IPS DF 6.9 (cell line): ENCODE data around the gene CACNA1I.

Experiments
- DNase-seq: peaks from one replicate; pipeline ENCODE4 v3.0.0-alpha.2; 2013; ENCODE audit warnings: low read depth, low spot score
- H3K27ac ChIP-seq: one replicate; pipeline ENCODE4 v1.5.1; 2013; ENCODE audit warnings: low read length, control low read depth
- H3K27me3 ChIP-seq: 2 replicates; pipeline ENCODE4 v1.6.1; 2013; ENCODE audit warnings: mild to moderate bottlenecking, low read length; ENCODE audit not compliant: control insufficient read depth, insufficient read depth
- H3K36me3 ChIP-seq: 2 replicates; pipeline ENCODE4 v1.6.1; 2013; ENCODE audit warnings: low read length; ENCODE audit not compliant: control insufficient read depth, insufficient read depth
- H3K4me1 ChIP-seq: 2 replicates; pipeline ENCODE4 v1.6.1; 2013; ENCODE audit warnings: low read length; ENCODE audit not compliant: control insufficient read depth, insufficient read depth
- H3K4me3 ChIP-seq: 2 replicates; pipeline ENCODE4 v1.5.1; 2013; ENCODE audit warnings: mild to moderate bottlenecking, low read length
- H3K9me3 ChIP-seq: 2 replicates; pipeline ENCODE4 v1.6.1; 2013; ENCODE audit warnings: low read length, inconsistent platforms; ENCODE audit not compliant: control insufficient read depth, insufficient read depth
- WGBS: extraction: QIAGEN DNeasy Blood & Tissue Kit; methylation state at CpG from one replicate; pipeline ENCODE4 v1.1.7; 2013; ENCODE audit warnings: mixed read lengths, missing lambda C conversion rate; ENCODE audit not compliant: insufficient read length, insufficient coverage; 5-methylcytosine and 5-hydroxymethylcytosine counted together

The CACNA1I gene

GRCh38 chr22:39671936-39672335 lies 101.4 kb downstream of the CACNA1I start:
- Histone ChIP-seq H3K4me1 (no peaks in the 10 kb centered on the region; the same call in 1 of the 2 replicates), H3K27me3 (no peaks in the 10 kb centered on the region), H3K36me3 (peaks cover 2% of the 10 kb centered on the region; the same call in 1 of the 2 replicates), H3K4me3 (no peak overlapping the region), H3K27ac (no peak overlapping the region), H3K9me3 (no peaks in the 10 kb centered on the region; the same call in 1 of the 2 replicates)
- DNase-seq = no peak
- no CpG with 5 or more reads among the region's 3 CpGs for WGBS

GRCh38 chr22:39674536-39674935 lies 104.0 kb downstream of the CACNA1I start:
- Histone ChIP-seq H3K27ac (no peak overlapping the region), H3K4me3 (no peak overlapping the region), H3K27me3 (no peaks in the 10 kb centered on the region), H3K36me3 (peaks cover 2% of the 10 kb centered on the region; the same call in 1 of the 2 replicates), H3K9me3 (no peaks in the 10 kb centered on the region; the same call in 1 of the 2 replicates), H3K4me1 (no peaks in the 10 kb centered on the region)
- no CpG with 5 or more reads among the region's 7 CpGs for WGBS
- no peak for DNase-seq

DNA sequence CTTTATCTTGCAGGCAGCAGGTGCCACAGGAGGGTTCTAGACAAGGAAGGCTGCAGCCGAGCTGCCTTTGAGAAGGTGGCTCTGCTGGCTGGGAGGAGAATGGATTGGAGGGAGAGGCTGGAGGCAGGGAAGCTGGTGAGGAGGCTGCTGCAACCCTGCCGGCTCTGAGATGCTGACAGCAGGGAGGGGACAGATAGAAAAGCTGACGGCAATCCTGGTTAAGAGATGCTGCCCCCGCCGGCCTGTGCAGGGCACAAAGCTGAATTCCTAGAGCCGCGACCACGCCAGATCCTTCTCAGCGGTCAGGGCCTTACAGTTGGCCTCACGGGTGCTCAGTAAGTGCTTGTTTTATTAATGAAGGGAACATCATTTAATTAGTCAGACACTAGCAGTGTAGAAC lies 105.4 kb downstream of the CACNA1I start:
- no peaks in the 10 kb centered on the region for H3K27me3 ChIP-seq
- H3K36me3 ChIP-seq = peaks cover 2% of the 10 kb centered on the region; the same call in 1 of the 2 replicates

GRCh38 chr22:39677967-39678366 lies 107.4 kb downstream of the CACNA1I start:
- no peak overlapping the region for H3K4me3 ChIP-seq
- H3K4me1 ChIP-seq = no peaks in the 10 kb centered on the region; the same call in 1 of the 2 replicates
- H3K36me3 ChIP-seq = no peaks in the 10 kb centered on the region; the same call in 1 of the 2 replicates
- H3K9me3 ChIP-seq = no peaks in the 10 kb centered on the region
- no peak for DNase-seq
- H3K27ac ChIP-seq = no peak overlapping the region
- WGBS = no CpG with 5 or more reads among the region's 12 CpGs
- H3K27me3 ChIP-seq = no peaks in the 10 kb centered on the region

More for the DNA sequence above, 105.4 kb downstream of the CACNA1I start:
- Histone ChIP-seq H3K27ac (no peak overlapping the region), H3K9me3 (no peaks in the 10 kb centered on the region; the same call in 1 of the 2 replicates), H3K4me3 (no peak overlapping the region), H3K4me1 (no peaks in the 10 kb centered on the region; the same call in 1 of the 2 replicates)
- no CpG with 5 or more reads among the region's 10 CpGs for WGBS
- no peak for DNase-seq

DNA sequence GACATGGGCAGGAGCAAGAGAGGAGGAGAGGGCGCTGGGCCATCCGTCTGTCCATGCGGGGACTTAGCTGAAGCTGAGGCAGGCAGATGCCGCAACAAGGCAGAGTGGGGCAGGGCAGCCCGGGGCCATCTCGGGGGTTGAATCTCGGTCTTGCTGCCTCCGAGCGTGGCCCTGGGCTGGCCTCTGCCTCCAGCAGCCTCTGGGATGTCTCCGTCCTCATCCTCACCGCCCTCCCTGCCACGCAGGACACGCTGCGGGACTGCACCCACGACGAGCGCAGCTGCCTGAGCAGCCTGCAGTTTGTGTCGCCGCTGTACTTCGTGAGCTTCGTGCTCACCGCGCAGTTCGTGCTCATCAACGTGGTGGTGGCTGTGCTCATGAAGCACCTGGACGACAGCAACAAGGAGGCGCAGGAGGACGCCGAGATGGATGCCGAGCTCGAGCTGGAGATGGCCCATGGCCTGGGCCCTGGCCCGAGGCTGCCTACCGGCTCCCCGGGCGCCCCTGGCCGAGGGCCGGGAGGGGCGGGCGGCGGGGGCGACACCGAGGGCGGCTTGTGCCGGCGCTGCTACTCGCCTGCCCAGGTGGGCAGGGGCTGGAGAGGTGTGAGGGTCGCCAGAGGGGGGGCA lies 108.4 kb downstream of the CACNA1I start:
- H3K27me3 ChIP-seq = no peaks in the 10 kb centered on the region
- no CpG with 5 or more reads among the region's 47 CpGs for WGBS
- no peak overlapping the region for H3K4me3 ChIP-seq
- no peak for DNase-seq
- no peaks in the 10 kb centered on the region for H3K36me3 ChIP-seq
- no peaks in the 10 kb centered on the region; the same call in 1 of the 2 replicates for H3K4me1 ChIP-seq
- H3K27ac ChIP-seq = no peak overlapping the region
- no peaks in the 10 kb centered on the region for H3K9me3 ChIP-seq

DNA sequence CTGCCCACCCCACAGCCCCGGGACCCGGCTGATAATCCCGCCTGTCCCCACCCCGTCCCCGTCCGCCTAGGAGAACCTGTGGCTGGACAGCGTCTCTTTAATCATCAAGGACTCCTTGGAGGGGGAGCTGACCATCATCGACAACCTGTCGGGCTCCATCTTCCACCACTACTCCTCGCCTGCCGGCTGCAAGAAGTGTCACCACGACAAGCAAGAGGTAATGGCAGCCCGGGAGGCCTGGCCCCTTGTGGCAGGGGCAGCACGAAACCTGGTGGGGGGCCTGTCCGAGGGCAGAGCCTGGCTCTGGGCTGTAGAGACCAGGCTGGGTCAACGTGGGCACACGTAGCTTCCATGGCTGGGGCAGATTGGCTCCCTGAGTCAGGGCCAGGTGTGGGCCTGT lies 109.1 kb downstream of the CACNA1I start:
- H3K36me3 ChIP-seq = no peaks in the 10 kb centered on the region
- no CpG with 5 or more reads among the region's 17 CpGs for WGBS
- no peaks in the 10 kb centered on the region; the same call in 1 of the 2 replicates for H3K4me1 ChIP-seq
- H3K4me3 ChIP-seq = no peak overlapping the region
- no peaks in the 10 kb centered on the region for H3K27me3 ChIP-seq
- no peaks in the 10 kb centered on the region for H3K9me3 ChIP-seq
- no peak for DNase-seq
- no peak overlapping the region for H3K27ac ChIP-seq

- H3K4me3 ChIP-seq = no peak overlapping the region
Measured at GRCh38 chr22:39680486-39680885, 109.9 kb downstream of the CACNA1I start.

DNA sequence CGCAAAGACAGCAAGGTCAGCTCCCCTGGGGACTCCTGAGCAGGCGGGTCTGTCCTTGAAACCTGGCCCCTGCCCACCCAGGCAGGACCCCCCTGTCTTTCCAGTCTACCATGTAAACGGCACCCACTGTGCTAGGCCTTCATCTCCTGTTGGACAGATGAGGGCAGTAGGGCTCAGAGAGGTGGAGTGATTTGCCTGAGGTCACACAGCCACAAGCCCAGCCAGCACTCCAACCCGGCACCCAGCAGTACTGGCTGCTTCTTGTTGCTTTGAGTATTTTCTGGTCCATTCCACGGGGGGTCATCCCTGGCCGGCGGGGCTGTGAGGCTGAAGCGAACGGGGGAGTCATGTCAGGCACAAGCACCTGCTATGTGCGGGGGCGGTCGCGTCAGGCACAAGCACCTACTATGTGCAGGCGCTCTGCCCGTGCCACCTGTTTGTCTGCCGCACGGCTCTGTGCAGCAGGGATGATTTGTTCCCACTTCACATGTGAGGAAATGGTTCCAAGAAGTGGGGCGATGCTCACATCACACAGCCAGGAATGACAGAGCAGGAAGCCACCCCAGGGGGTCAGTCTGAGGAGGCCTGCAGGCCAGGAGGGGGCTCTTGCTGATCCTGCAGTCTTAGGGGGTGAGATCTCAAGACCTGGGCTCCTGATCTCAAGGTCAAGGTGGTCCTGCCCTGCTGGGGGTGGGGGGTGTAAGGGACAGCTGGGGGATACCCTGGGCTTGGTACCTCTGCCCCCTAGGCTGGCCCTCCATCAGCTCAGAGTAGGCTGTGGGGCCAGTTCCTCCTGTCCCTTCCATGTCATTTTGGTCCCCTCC lies 110.7 kb downstream of the CACNA1I start:
- DNase-seq = no peak
- Histone ChIP-seq H3K4me3 (no peak overlapping the region), H3K4me1 (no peaks in the 10 kb centered on the region; the same call in 1 of the 2 replicates), H3K36me3 (no peaks in the 10 kb centered on the region), H3K9me3 (no peaks in the 10 kb centered on the region), H3K27me3 (no peaks in the 10 kb centered on the region), H3K27ac (no peak overlapping the region)
- WGBS = no CpG with 5 or more reads among the region's 18 CpGs

More at GRCh38 chr22:39680486-39680885, 109.9 kb downstream of the CACNA1I start:
- Histone ChIP-seq H3K36me3 (no peaks in the 10 kb centered on the region), H3K9me3 (no peaks in the 10 kb centered on the region), H3K4me1 (no peaks in the 10 kb centered on the region; the same call in 1 of the 2 replicates), H3K27ac (no peak overlapping the region), H3K27me3 (no peaks in the 10 kb centered on the region)
- no peak for DNase-seq
- WGBS = no CpG with 5 or more reads among the region's 9 CpGs

GRCh38 chr22:39682994-39683393 lies 112.4 kb downstream of the CACNA1I start:
- Histone ChIP-seq H3K27me3 (no peaks in the 10 kb centered on the region), H3K4me3 (no peak overlapping the region), H3K4me1 (no peaks in the 10 kb centered on the region; the same call in 1 of the 2 replicates), H3K27ac (no peak overlapping the region), H3K9me3 (no peaks in the 10 kb centered on the region), H3K36me3 (no peaks in the 10 kb centered on the region)
- DNase-seq = no peak
- WGBS = no CpG with 5 or more reads among the region's 4 CpGs

GRCh38 chr22:39683639-39684038 lies 113.1 kb downstream of the CACNA1I start:
- WGBS = no CpG with 5 or more reads among the region's 5 CpGs
- Histone ChIP-seq H3K27me3 (no peaks in the 10 kb centered on the region), H3K36me3 (no peaks in the 10 kb centered on the region), H3K4me3 (no peak overlapping the region), H3K27ac (no peak overlapping the region), H3K4me1 (no peaks in the 10 kb centered on the region; the same call in 1 of the 2 replicates), H3K9me3 (no peaks in the 10 kb centered on the region)
- DNase-seq = no peak
